ENCODE measurements around the gene GRXCR1. TPM values are rescaled to one million over a fixed set of nuclear protein-coding genes. Genes with fewer than 3 reads are reported as not detected.

Gene GRXCR1
- total and polyA plus RNA-seq, 3 donors from 2014 or later, result 0.39 to 0.57 TPM; not detected in 1

DNA sequence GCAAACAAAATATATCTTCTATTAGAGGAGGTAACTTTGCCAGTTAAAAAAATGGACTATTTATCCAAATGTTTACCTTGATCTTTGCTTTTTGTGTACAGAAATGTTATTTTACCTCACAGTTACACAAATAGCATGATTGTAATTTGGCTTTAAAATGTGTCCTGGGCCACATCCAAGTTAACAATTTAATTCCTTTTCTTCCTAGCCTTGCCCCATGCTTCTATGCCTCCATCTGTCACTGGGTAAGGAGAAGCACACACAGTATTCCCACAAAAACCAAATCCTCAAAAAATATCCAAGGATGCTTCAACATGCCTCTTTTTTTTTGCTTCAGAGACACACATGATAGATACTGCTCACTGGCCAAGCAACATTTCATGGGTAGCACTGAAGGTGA lies 30.9 kb downstream of the GRXCR1 start:
- no peaks in the 10 kb centered on the region for H3K36me3 ChIP-seq (ENCODE audit: low read depth, missing control alignments)
- intact Hi-C loops (cut with DNase I; ENCODE audit: low total_unique reads), result no loop called here
- TF ChIP-seq, protein P1, sequence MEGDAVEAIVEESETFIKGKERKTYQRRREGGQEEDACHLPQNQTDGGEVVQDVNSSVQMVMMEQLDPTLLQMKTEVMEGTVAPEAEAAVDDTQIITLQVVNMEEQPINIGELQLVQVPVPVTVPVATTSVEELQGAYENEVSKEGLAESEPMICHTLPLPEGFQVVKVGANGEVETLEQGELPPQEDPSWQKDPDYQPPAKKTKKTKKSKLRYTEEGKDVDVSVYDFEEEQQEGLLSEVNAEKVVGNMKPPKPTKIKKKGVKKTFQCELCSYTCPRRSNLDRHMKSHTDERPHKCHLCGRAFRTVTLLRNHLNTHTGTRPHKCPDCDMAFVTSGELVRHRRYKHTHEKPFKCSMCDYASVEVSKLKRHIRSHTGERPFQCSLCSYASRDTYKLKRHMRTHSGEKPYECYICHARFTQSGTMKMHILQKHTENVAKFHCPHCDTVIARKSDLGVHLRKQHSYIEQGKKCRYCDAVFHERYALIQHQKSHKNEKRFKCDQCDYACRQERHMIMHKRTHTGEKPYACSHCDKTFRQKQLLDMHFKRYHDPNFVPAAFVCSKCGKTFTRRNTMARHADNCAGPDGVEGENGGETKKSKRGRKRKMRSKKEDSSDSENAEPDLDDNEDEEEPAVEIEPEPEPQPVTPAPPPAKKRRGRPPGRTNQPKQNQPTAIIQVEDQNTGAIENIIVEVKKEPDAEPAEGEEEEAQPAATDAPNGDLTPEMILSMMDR (IDR thresholded peaks at IDR 0.05), result no peak
- no peak for TF ChIP-seq POLR2A (IDR thresholded peaks at IDR 0.05)
- no peak overlapping the region for H3K27ac ChIP-seq
- H3K9me3 ChIP-seq, result no peaks in the 10 kb centered on the region
- no peaks in the 10 kb centered on the region for H3K27me3 ChIP-seq
- no peaks in the 10 kb centered on the region for H3K4me1 ChIP-seq
- H3K4me3 ChIP-seq, result no peak overlapping the region
- no peak for DNase-seq

DNA sequence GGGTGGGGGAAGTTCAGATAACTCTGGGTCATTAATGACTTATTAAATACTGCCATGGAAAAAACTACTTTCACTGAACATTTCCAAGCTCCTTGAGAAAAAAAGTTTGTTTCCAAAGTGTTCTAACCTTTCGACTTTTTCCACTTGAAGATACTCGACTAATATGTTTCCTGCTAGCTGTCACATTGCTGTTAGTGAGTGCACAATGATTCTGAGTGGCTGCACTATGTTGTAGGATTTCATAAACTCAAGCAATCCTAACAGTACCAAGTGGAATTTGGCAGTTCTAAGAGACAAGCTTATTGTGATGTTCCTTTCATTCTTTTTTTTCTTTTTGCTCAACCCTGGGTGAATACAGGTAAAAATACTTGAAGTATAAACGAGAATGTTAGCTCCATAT lies 33.4 kb downstream of the GRXCR1 start:
- H3K27ac ChIP-seq, result no peak overlapping the region
- no peak for TF ChIP-seq POLR2A (IDR thresholded peaks at IDR 0.05)
- H3K4me3 ChIP-seq, result no peak overlapping the region
- no peaks in the 10 kb centered on the region for H3K4me1 ChIP-seq
- intact Hi-C loops (cut with DNase I; ENCODE audit: low total_unique reads), result no loop called here
- no peak for DNase-seq
- WGBS, 2 donors, result 58 to 60% methylated on average over 3 of the region's 3 CpGs
- no peaks in the 10 kb centered on the region for H3K36me3 ChIP-seq (ENCODE audit: low read depth, missing control alignments)
- no peaks in the 10 kb centered on the region for H3K9me3 ChIP-seq
- H3K27me3 ChIP-seq, result no peaks in the 10 kb centered on the region

DNA sequence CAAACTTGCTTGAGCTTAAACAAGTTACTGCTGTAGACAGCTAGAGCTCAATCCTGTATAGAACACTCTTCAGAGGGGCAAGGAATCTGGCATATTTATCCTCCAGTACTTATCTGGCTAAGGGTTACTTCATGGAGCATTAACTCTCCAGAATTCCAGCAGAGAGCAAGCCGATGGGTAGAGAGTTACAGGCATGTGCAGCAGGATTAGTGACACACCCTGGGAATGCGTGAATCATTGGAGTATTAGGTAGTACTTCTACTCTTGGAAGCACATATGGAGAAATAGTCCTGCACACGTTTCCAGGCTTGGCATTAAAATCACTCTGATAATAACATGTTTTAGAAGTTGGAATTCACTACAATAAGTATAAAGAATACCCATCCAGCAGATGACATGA lies 35.4 kb downstream of the GRXCR1 start:
- Histone ChIP-seq H3K27me3 (no peaks in the 10 kb centered on the region), H3K36me3 (ENCODE audit: low read depth, missing control alignments) (no peaks in the 10 kb centered on the region), H3K9me3 (no peaks in the 10 kb centered on the region), H3K27ac (no peak overlapping the region), H3K4me3 (no peak overlapping the region), H3K4me1 (no peaks in the 10 kb centered on the region)
- intact Hi-C loops (cut with DNase I; ENCODE audit: low total_unique reads), result no loop called here
- 77 to 86% methylated on average over 3 of the region's 3 CpGs for WGBS, 2 donors
- no peak for TF ChIP-seq POLR2A (IDR thresholded peaks at IDR 0.05)
- TF ChIP-seq, protein P1 (IDR thresholded peaks at IDR 0.05), result no peak
- DNase-seq, result no peak

- no peaks in the 10 kb centered on the region for H3K4me1 ChIP-seq
- DNase-seq, result no peak
- H3K4me3 ChIP-seq, result no peak overlapping the region
- intact Hi-C loops (cut with DNase I; ENCODE audit: low total_unique reads), result no loop called here
- no peaks in the 10 kb centered on the region for H3K36me3 ChIP-seq (ENCODE audit: low read depth, missing control alignments)
- no peak for TF ChIP-seq POLR2A (IDR thresholded peaks at IDR 0.05)
- TF ChIP-seq, protein P1 (IDR thresholded peaks at IDR 0.05), result no peak
- H3K9me3 ChIP-seq, result no peaks in the 10 kb centered on the region
- no peaks in the 10 kb centered on the region for H3K27me3 ChIP-seq
- no peak overlapping the region for H3K27ac ChIP-seq
These were observed 36.1 kb downstream of the GRXCR1 start for GRCh38 chr4:42928582-42928981.

DNA sequence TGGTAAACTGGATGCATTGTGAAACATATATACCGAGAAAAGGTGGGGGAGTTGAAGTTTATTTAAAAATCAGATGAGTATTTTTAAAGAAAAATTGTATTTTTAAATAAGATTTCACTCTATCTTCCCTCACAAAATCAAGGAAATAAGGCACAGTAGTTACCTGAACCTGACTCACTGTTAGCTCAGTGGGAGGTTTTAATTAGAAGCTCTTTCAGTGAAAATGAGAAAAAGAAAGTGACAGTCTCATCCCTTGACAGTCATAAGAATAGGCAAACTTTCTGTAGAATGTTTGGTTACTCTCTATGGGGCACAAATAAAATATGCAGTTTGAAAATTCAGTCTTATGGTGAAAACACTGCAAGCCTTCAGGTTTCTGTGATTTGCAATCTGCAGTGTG lies 49.7 kb downstream of the GRXCR1 start:
- Histone ChIP-seq H3K36me3 (ENCODE audit: low read depth, missing control alignments) (no peaks in the 10 kb centered on the region), H3K9me3 (no peaks in the 10 kb centered on the region), H3K27ac (no peak overlapping the region), H3K4me3 (no peak overlapping the region), H3K27me3 (no peaks in the 10 kb centered on the region), H3K4me1 (no peaks in the 10 kb centered on the region)
- TF ChIP-seq, protein P1 (IDR thresholded peaks at IDR 0.05), result no peak
- TF ChIP-seq POLR2A (IDR thresholded peaks at IDR 0.05), result no peak
- no peak for DNase-seq
- intact Hi-C loops (cut with DNase I; ENCODE audit: low total_unique reads), result no loop called here
- 31 to 33% methylated on average over 1 of the region's 1 CpG for WGBS, 2 donors
